ENCODE results near the gene IKZF1.

The IKZF1 gene

GRCh38 chr7:50355817-50356178 lies 51.3 kb downstream of the IKZF1 start:
- DNase-seq (ENCODE audit: low read depth) = no peak

GRCh38 chr7:50356212-50356944 lies 51.9 kb downstream of the IKZF1 start:
- DNase-seq (ENCODE audit: low read depth) = no peak

DNA sequence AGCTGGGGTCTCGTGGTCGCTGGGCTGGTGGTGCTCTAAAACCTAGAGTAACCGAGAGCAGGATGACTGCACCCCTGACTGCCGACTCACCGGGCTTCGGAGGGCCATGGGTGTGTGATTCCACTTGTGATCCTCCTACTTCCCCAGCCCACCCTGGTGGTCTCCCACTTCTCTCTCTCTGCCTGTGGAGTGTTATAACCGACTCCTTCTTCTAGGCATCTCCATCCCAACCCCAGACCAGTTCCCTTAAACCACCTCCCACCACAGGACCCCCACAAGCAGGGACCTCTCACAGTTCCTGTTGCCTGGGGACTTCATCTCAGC lies 52.4 kb downstream of the IKZF1 start:
- DNase-seq (ENCODE audit: low read depth) = no peak

- DNase-seq (ENCODE audit: low read depth) = no peak
Measured at GRCh38 chr7:50357426-50357825, 52.9 kb downstream of the IKZF1 start.

DNA sequence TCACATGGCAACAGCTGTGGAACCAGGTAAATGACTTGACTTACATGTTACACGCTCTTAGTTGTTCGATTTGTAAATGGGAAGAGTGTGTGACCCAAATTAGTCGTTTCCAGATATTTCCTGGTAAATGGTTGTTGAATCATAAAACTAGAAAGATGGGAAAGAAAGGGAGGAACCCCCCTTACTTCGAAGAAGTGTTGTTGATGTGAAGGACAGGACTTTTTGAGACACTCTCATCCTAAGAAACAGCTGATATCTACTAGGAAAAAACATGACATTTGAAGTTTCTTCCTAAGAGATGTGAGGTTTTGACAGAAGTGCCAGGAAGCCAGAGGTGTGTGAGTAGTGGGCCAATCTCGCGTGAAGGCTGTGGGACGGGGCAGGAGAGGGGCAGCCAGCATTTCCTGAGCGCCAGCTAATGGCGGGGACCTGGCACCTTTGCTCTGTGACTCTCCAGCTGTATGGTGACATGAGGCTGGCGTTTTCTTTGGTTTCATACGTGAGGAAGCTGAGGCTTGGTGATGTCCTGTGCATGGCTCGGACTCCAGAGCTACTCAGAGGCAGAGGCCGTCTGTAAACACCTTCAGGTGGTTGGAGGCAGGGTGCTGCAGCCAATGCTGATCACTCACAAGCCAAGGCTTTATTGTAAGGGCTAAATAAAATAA lies 53.7 kb downstream of the IKZF1 start:
- DNase-seq (ENCODE audit: low read depth) = no peak

GRCh38 chr7:50358779-50359178 lies 54.3 kb downstream of the IKZF1 start:
- no peak for DNase-seq (ENCODE audit: low read depth)

- no peak for DNase-seq (ENCODE audit: low read depth)
Measured at GRCh38 chr7:50359258-50359994, 54.9 kb downstream of the IKZF1 start.

GRCh38 chr7:50359995-50360925 lies 55.7 kb downstream of the IKZF1 start:
- DNase-seq (ENCODE audit: low read depth) = peak; percentile 62

DNA sequence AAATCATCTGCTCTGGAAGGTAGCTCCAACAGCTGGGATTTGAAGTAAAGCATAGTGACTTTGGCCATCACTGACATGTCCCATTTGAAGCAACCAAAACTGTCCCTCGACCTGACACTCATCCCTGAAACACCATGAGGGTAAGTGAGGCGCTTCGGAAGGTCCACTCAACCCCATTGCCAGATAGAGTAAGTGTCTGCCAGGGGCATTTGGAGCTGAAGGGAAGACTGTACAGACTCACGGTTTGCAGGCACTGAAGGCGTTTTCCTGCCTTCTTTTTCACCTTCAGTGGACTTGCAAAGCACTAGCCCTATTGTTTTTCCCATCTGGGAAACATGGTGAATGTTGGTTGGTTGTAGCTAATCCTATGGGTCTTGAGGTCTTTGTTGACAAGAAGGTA lies 57.6 kb downstream of the IKZF1 start:
- no peak for DNase-seq (ENCODE audit: low read depth)

- no peak for DNase-seq (ENCODE audit: low read depth)
Measured at GRCh38 chr7:50362712-50363282, 58.3 kb downstream of the IKZF1 start.

DNA sequence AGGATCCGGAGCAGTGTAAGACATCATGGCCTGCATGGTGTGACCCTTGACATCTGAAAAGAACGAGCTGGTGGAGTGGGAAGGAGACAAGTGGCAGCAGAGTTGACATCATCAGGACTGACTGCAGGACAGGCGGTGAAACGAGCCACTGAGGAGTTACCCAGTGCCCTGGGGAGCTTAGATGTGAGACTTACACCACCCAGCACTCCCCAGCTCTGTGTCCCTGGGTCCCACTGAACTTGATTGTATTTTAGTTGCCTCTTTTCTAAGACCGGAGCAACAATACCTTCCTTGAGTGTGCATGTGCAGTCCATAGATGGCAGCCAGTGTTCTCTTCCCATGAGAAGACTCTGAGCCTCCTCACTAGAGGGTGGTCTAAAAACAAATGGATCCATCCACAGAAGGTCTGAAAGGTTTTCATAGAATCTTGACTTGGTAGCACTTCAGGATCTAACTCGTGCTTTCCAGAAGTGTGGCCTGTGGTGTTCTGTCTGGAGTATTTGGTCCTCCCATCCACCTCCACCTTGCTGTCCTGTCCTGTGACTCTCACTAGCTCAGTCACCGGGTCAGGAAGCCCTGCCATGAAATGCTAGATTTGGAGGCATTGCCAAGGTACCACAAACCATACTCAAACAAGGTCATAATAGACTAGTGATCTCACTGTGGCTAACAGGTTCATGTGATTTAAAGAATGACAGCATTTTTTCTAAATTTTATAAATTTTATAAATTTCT lies 59.0 kb downstream of the IKZF1 start:
- DNase-seq (ENCODE audit: low read depth) = no peak

DNA sequence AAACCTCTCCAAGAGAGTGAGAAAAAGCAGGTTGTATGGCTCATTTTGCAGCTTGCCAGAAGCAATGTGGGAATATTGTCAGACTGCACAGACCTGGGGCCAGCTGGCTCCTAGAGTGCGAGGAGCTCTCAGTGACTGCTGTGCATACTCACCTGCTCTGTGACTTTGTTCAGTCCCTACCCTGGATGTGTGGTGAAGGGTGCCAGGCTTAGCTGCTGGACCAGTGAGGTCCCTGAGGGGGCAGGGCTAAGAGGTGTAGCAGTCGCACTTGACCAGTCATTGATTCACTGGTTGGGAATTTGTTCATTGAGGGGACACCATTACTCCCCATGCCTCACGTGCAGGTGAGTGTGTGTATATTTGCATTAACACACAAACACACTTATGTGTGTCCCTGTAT lies 60.1 kb downstream of the IKZF1 start:
- DNase-seq (ENCODE audit: low read depth) = no peak

DNA sequence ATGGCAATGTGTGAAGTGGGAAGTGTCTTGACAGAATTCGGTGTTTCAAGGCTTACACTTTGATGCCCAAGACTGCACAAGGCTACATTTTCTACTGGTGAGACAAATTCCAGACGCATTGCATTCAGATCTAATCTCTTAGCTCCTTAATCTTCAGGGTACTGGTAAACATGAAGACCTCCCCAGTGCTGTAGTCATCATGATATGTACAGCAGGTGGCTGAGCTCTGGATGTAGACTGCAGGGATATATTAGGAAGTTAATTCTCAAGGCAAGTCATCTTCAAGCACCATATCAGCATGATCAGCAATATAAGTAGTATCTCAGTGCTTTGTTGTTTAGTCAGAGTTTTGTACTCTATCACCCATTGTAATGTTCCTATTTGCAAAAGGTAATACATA lies 61.8 kb downstream of the IKZF1 start:
- DNase-seq (ENCODE audit: low read depth) = no peak

DNA sequence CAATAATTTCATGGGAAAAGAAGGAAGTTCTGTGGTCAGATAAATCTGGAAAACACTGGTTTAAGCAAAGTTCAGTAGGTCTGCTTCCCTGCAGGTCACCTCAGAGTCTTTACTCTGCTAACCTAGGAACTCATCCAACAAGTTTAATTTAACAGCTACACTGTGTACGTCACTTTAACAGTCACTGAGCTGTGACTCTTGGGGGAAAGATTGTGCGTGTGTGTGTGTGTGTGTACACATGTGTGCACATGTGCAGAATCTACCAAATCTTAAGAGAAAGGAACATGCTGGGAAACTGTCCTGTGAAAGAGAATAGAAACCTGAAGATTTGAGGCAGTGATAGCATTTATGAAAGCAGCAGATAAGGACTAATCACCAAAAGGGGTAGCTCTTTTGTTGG lies 62.6 kb downstream of the IKZF1 start:
- no peak for DNase-seq (ENCODE audit: low read depth)

- DNase-seq (ENCODE audit: low read depth) = no peak
Measured at GRCh38 chr7:50367570-50367969, 63.1 kb downstream of the IKZF1 start.

DNA sequence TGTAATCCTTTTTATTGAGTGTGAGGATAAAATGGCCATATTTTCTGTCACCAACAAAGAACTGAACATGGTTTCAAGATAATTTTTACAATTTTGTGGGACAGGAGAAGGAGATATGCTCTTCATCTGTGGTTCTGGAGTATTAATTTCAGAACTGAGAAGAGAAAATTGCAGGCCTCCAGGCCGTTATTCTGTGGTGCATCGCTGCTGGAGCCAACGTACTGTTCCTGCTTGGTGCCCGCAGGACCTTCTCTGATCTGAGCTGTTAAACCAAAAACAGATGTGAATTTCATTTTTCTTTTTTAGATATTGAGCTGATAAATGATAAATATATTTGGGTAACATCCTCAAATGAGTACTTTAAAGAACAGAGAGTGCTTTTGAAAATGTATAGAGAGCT lies 63.9 kb downstream of the IKZF1 start:
- no peak for DNase-seq (ENCODE audit: low read depth)

- DNase-seq (ENCODE audit: low read depth) = no peak
Measured at GRCh38 chr7:50369143-50370026, 64.9 kb downstream of the IKZF1 start.

- DNase-seq (ENCODE audit: low read depth) = no peak
Measured at GRCh38 chr7:50370884-50371283, 66.4 kb downstream of the IKZF1 start.

- DNase-seq (ENCODE audit: low read depth) = no peak
Measured at GRCh38 chr7:50371551-50372021, 67.1 kb downstream of the IKZF1 start.

- DNase-seq (ENCODE audit: low read depth) = no peak
Measured at GRCh38 chr7:50372923-50373322, 68.4 kb downstream of the IKZF1 start.
